Measurements from ENCODE around the gene TXNRD3. TPM values are rescaled to one million over a fixed set of nuclear protein-coding genes. Genes with fewer than 3 reads are reported as not detected.

TXNRD3 gene
- total and polyA plus RNA-seq, 2 donors from 2014 or later = 10.8 to 12.1 TPM

- H3K4me1 ChIP-seq (ENCODE audit: control insufficient read depth in 2 of 3, insufficient read depth in 2 of 3, low read depth in 1 of 3, low read length in 3 of 3) = peaks cover 0 to 8% (median 3%) of the 10 kb centered on the region in 3 donors
- no peaks in the 10 kb centered on the region for H3K9me3 ChIP-seq (ENCODE audit: control insufficient read depth in 2 of 3, insufficient read depth in 1 of 3, low read length in 3 of 3)
- H3K9ac ChIP-seq (ENCODE audit: low read length in 3 of 3) = no peak overlapping the region
- H3K27ac ChIP-seq (ENCODE audit: low read depth in 2 of 2, low read length in 2 of 2) = no peak overlapping the region
- FAIRE-seq = no peak
- intact Hi-C loops (cut with DNase I) = no loop called here
- H3K36me3 ChIP-seq (ENCODE audit: control insufficient read depth in 2 of 3, insufficient read depth in 3 of 3, low read length in 3 of 3) = no peaks in the 10 kb centered on the region
- TF ChIP-seq CTCF (IDR thresholded peaks at IDR 0.05; ENCODE audit: borderline replicate concordance, extremely low read depth, insufficient read depth) = no peak
- no peaks in the 10 kb centered on the region for H3K27me3 ChIP-seq (ENCODE audit: control insufficient read depth, insufficient read depth, low read length)
- H3K4me3 ChIP-seq (ENCODE audit: low read length in 3 of 3) = no peak overlapping the region
- no peak for DNase-seq
Measured at GRCh38 chr3:126682009-126682408, 27.1 kb upstream of the TXNRD3 start.

GRCh38 chr3:126680667-126681055, 25.7 kb upstream of the TXNRD3 start:
- intact Hi-C loops (cut with DNase I) = no loop called here
- no peaks in the 10 kb centered on the region for H3K9me3 ChIP-seq (ENCODE audit: control insufficient read depth in 2 of 3, insufficient read depth in 1 of 3, low read length in 3 of 3)
- FAIRE-seq (no peak), DNase-seq (no peak)
- H3K4me3 ChIP-seq (ENCODE audit: low read length in 3 of 3) = no peak overlapping the region
- H3K4me1 ChIP-seq (ENCODE audit: control insufficient read depth in 2 of 3, insufficient read depth in 2 of 3, low read depth in 1 of 3, low read length in 3 of 3) = peaks cover 0 to 8% (median 3%) of the 10 kb centered on the region in 3 donors
- H3K9ac ChIP-seq (ENCODE audit: low read length in 3 of 3) = no peak overlapping the region
- no peak overlapping the region for H3K27ac ChIP-seq (ENCODE audit: low read depth in 2 of 2, low read length in 2 of 2)
- H3K36me3 ChIP-seq (ENCODE audit: control insufficient read depth in 2 of 3, insufficient read depth in 3 of 3, low read length in 3 of 3) = no peaks in the 10 kb centered on the region
- H3K27me3 ChIP-seq (ENCODE audit: control insufficient read depth, insufficient read depth, low read length) = no peaks in the 10 kb centered on the region
- TF ChIP-seq CTCF (IDR thresholded peaks at IDR 0.05; ENCODE audit: borderline replicate concordance, extremely low read depth, insufficient read depth) = no peak

- Histone ChIP-seq H3K4me1 (ENCODE audit: control insufficient read depth in 2 of 3, insufficient read depth in 2 of 3, low read depth in 1 of 3, low read length in 3 of 3) (peaks cover 0 to 8% (median 3%) of the 10 kb centered on the region in 3 donors), H3K27me3 (ENCODE audit: control insufficient read depth, insufficient read depth, low read length) (no peaks in the 10 kb centered on the region), H3K36me3 (ENCODE audit: control insufficient read depth in 2 of 3, insufficient read depth in 3 of 3, low read length in 3 of 3) (no peaks in the 10 kb centered on the region), H3K4me3 (ENCODE audit: low read length in 3 of 3) (no peak overlapping the region), H3K9me3 (ENCODE audit: control insufficient read depth in 2 of 3, insufficient read depth in 1 of 3, low read length in 3 of 3) (no peaks in the 10 kb centered on the region), H3K9ac (ENCODE audit: low read length in 3 of 3) (no peak overlapping the region), H3K27ac (ENCODE audit: low read depth in 2 of 2, low read length in 2 of 2) (no peak overlapping the region)
- intact Hi-C loops (cut with DNase I) = no loop called here
- no peak for DNase-seq
- no peak for TF ChIP-seq CTCF (IDR thresholded peaks at IDR 0.05; ENCODE audit: borderline replicate concordance, extremely low read depth, insufficient read depth)
- no peak for FAIRE-seq
Measured at GRCh38 chr3:126679831-126680666, 25.1 kb upstream of the TXNRD3 start.
